Vagina (tissue), 2 donors: ENCODE results near the gene LRRIQ3. TPM values are rescaled to one million over a fixed set of nuclear protein-coding genes. Genes with fewer than 3 reads are reported as not detected.
"Not testable (repeated sequence)": the region's sequence is repeated elsewhere in the genome, so short reads cannot be mapped to it uniquely, and the experiment has no call there.

ENCODE experiments used
- DNase-seq, 2 donors: peaks; one replicate each; pipeline ENCODE4 v3.0.0-alpha.2; 2017; ENCODE audit errors: extremely low spot score in 2 of 2
- H3K27ac ChIP-seq: fragments of 200-600 bp; sonication (generic); one replicate; pipeline ENCODE4 v1.5.1; 2019
- H3K27me3 ChIP-seq: fragments of 200-600 bp; sonication (generic); one replicate; pipeline ENCODE4 v1.5.1; 2019
- H3K36me3 ChIP-seq, 2 donors: fragments of 200-600 bp; sonication (generic); one replicate each; pipeline ENCODE4 v1.5.1; 2017 to 2019
- H3K4me1 ChIP-seq: fragments of 200-600 bp; sonication (generic); one replicate; pipeline ENCODE4 v1.5.1; 2019
- H3K4me3 ChIP-seq, 2 donors: fragments of 200-600 bp; sonication (generic); 1 replicate in 1 of 2; 2 replicates in 1 of 2; pipeline ENCODE4 v1.5.1; 2016 to 2019
- H3K9me3 ChIP-seq: fragments of 200-600 bp; sonication (generic); one replicate; pipeline ENCODE4 v1.5.1; 2019
- CTCF ChIP-seq, 3 experiments: fragments of 450-650 bp in 2 of 3; fragments of 200-600 bp in 1 of 3; sonication (generic) in 1 of 3; IDR thresholded peaks; one replicate each; pipeline ENCODE4 v1.5.1; 2017 to 2019; ENCODE audit warnings: antibody characterized with exemption in 3 of 3, mild to moderate bottlenecking in 2 of 3, moderate library complexity in 2 of 3
- POLR2A ChIP-seq, 2 donors: fragments of 450-650 bp; IDR thresholded peaks; one replicate each; pipeline ENCODE4 v1.6.1; 2017; ENCODE audit warnings: antibody characterized with exemption in 2 of 2, mild to moderate bottlenecking in 2 of 2, moderate library complexity in 2 of 2
- POLR2AphosphoS5 ChIP-seq, 2 donors: sonication (generic); formaldehyde crosslinking; IDR thresholded peaks; one replicate each; pipeline ENCODE4 v1.9.0; 2017; ENCODE audit warnings: antibody characterized with exemption in 2 of 2, mild to moderate bottlenecking in 2 of 2, low read depth in 1 of 2; ENCODE audit not compliant: insufficient read depth in 1 of 2
- intact Hi-C: fragments of 100-400 bp; cut with DNase I; formaldehyde crosslinking; loops from one replicate; pipeline ENCODE4 v1.15.1; 2023
- total RNA-seq: library from RNA; depleted of rRNA; stranded (reverse); fragments of >200 nt; gene quantifications from one replicate; pipeline ENCODE4 v1.2.3, GENCODE V29; 2016

Gene LRRIQ3
- total RNA-seq, 1 donor from 2014 or later = not detected

- no peaks in the 10 kb centered on the region for H3K27me3 ChIP-seq
- no peak for TF ChIP-seq POLR2A (IDR thresholded peaks at IDR 0.05)
- no peak for TF ChIP-seq POLR2AphosphoS5 (IDR thresholded peaks at IDR 0.05; ENCODE audit: insufficient read depth in 1 of 2, low read depth in 1 of 2)
- TF ChIP-seq CTCF (IDR thresholded peaks at IDR 0.05) = no peak
- intact Hi-C loops = no loop called here
- H3K9me3 ChIP-seq = no peaks in the 10 kb centered on the region
- no peak for DNase-seq
- no peak overlapping the region for H3K27ac ChIP-seq
- H3K36me3 ChIP-seq = no peaks in the 10 kb centered on the region
- no peak overlapping the region for H3K4me3 ChIP-seq
- peaks cover 5% of the 10 kb centered on the region for H3K4me1 ChIP-seq
Measured at GRCh38 chr1:74193908-74194307, 4.1 kb downstream of the LRRIQ3 start.

- no peak overlapping the region for H3K4me3 ChIP-seq
- intact Hi-C loops = no loop called here
- H3K36me3 ChIP-seq = no peaks in the 10 kb centered on the region
- no peak for TF ChIP-seq POLR2AphosphoS5 (IDR thresholded peaks at IDR 0.05; ENCODE audit: insufficient read depth in 1 of 2, low read depth in 1 of 2)
- TF ChIP-seq POLR2A (IDR thresholded peaks at IDR 0.05) = no peak
- TF ChIP-seq CTCF (IDR thresholded peaks at IDR 0.05) = no peak
- DNase-seq = no peak
- H3K27ac ChIP-seq = no peak overlapping the region
- H3K9me3 ChIP-seq = no peaks in the 10 kb centered on the region
- no peaks in the 10 kb centered on the region for H3K27me3 ChIP-seq
- no peaks in the 10 kb centered on the region for H3K4me1 ChIP-seq
Measured at GRCh38 chr1:74180490-74180889, 17.5 kb downstream of the LRRIQ3 start.

- H3K4me1 ChIP-seq, H3K4me3 ChIP-seq, DNase-seq, H3K27me3 ChIP-seq, intact Hi-C loops, H3K9me3 ChIP-seq, H3K36me3 ChIP-seq, H3K27ac ChIP-seq: not testable (repeated sequence)
Measured at GRCh38 chr1:74174423-74174822, 23.6 kb downstream of the LRRIQ3 start.

- intact Hi-C loops = no loop called here
- DNase-seq = no peak
- TF ChIP-seq POLR2A (IDR thresholded peaks at IDR 0.05) (no peak), CTCF (IDR thresholded peaks at IDR 0.05) (no peak), POLR2AphosphoS5 (IDR thresholded peaks at IDR 0.05; ENCODE audit: insufficient read depth in 1 of 2, low read depth in 1 of 2) (no peak)
- Histone ChIP-seq H3K36me3 (no peaks in the 10 kb centered on the region), H3K4me1 (no peaks in the 10 kb centered on the region), H3K4me3 (no peak overlapping the region), H3K27ac (no peak overlapping the region), H3K27me3 (no peaks in the 10 kb centered on the region), H3K9me3 (no peaks in the 10 kb centered on the region)
Measured at GRCh38 chr1:74162333-74162732, 35.6 kb downstream of the LRRIQ3 start.

- DNase-seq = no peak
- H3K4me3 ChIP-seq = no peak overlapping the region
- TF ChIP-seq POLR2AphosphoS5 (IDR thresholded peaks at IDR 0.05; ENCODE audit: insufficient read depth in 1 of 2, low read depth in 1 of 2) (no peak), POLR2A (IDR thresholded peaks at IDR 0.05) (no peak), CTCF (IDR thresholded peaks at IDR 0.05) (no peak)
- H3K9me3 ChIP-seq = no peaks in the 10 kb centered on the region
- intact Hi-C loops = no loop called here
- H3K27me3 ChIP-seq = no peaks in the 10 kb centered on the region
- no peaks in the 10 kb centered on the region for H3K4me1 ChIP-seq
- no peak overlapping the region for H3K27ac ChIP-seq
- H3K36me3 ChIP-seq = no peaks in the 10 kb centered on the region
Measured at GRCh38 chr1:74161497-74161896, 36.5 kb downstream of the LRRIQ3 start.

GRCh38 chr1:74160046-74160445, 37.9 kb downstream of the LRRIQ3 start:
- Histone ChIP-seq H3K36me3 (no peaks in the 10 kb centered on the region), H3K27me3 (no peaks in the 10 kb centered on the region), H3K9me3 (no peaks in the 10 kb centered on the region), H3K4me1 (no peaks in the 10 kb centered on the region), H3K27ac (no peak overlapping the region), H3K4me3 (no peak overlapping the region)
- intact Hi-C loops = no loop called here
- no peak for DNase-seq
- TF ChIP-seq POLR2AphosphoS5 (IDR thresholded peaks at IDR 0.05; ENCODE audit: insufficient read depth in 1 of 2, low read depth in 1 of 2) (no peak), CTCF (IDR thresholded peaks at IDR 0.05) (no peak), POLR2A (IDR thresholded peaks at IDR 0.05) (no peak)
